ENCODE data around the gene EPN2.

EPN2 gene

GRCh38 chr17:19361326-19361725, 124.2 kb downstream of the EPN2 start:
- TF ChIP-seq CTCF (conservative IDR thresholded peaks at IDR 0.05; ENCODE audit: low read depth, low read length) = no peak
- Histone ChIP-seq H3K27ac (no peak overlapping the region), H3K79me2 (ENCODE audit: insufficient read depth, low read depth) (no peaks in the 10 kb centered on the region), H4K20me1 (ENCODE audit: insufficient read depth) (no peaks in the 10 kb centered on the region), H3K4me1 (ENCODE audit: low read depth, poor library complexity, severe bottlenecking) (peaks cover 8% of the 10 kb centered on the region), H2AFZ (ENCODE audit: low read depth) (no peak overlapping the region), H3K9ac (no peak overlapping the region), H3K27me3 (ENCODE audit: insufficient read depth, low read depth) (no peaks in the 10 kb centered on the region), H3K36me3 (ENCODE audit: insufficient read depth) (no peaks in the 10 kb centered on the region), H3K4me3 (IDR thresholded peaks at IDR 0.05; ENCODE audit: insufficient read depth, low read depth, low read length) (no peak overlapping the region), H3K4me2 (peak overlapping the region; percentile 73; the same call in 1 of the 2 replicates)

GRCh38 chr17:19361944-19362276, 124.7 kb downstream of the EPN2 start:
- peak overlapping the region; percentile 73 for H3K4me2 ChIP-seq
- no peak overlapping the region for H3K4me3 ChIP-seq (IDR thresholded peaks at IDR 0.05; ENCODE audit: insufficient read depth, low read depth, low read length)
- H3K27ac ChIP-seq = peak overlapping the region; percentile 68; the same call in 1 of the 2 replicates
- peak overlapping the region; percentile 81 for H3K9ac ChIP-seq
- no peaks in the 10 kb centered on the region for H4K20me1 ChIP-seq (ENCODE audit: insufficient read depth)
- peak overlapping the region; percentile 93 for H2AFZ ChIP-seq (ENCODE audit: low read depth)
- H3K79me2 ChIP-seq (ENCODE audit: insufficient read depth, low read depth) = no peaks in the 10 kb centered on the region
- peaks cover 8% of the 10 kb centered on the region for H3K4me1 ChIP-seq (ENCODE audit: low read depth, poor library complexity, severe bottlenecking)
- H3K36me3 ChIP-seq (ENCODE audit: insufficient read depth) = no peaks in the 10 kb centered on the region
- H3K27me3 ChIP-seq (ENCODE audit: insufficient read depth, low read depth) = no peaks in the 10 kb centered on the region
- no peak for TF ChIP-seq CTCF (conservative IDR thresholded peaks at IDR 0.05; ENCODE audit: low read depth, low read length)

DNA sequence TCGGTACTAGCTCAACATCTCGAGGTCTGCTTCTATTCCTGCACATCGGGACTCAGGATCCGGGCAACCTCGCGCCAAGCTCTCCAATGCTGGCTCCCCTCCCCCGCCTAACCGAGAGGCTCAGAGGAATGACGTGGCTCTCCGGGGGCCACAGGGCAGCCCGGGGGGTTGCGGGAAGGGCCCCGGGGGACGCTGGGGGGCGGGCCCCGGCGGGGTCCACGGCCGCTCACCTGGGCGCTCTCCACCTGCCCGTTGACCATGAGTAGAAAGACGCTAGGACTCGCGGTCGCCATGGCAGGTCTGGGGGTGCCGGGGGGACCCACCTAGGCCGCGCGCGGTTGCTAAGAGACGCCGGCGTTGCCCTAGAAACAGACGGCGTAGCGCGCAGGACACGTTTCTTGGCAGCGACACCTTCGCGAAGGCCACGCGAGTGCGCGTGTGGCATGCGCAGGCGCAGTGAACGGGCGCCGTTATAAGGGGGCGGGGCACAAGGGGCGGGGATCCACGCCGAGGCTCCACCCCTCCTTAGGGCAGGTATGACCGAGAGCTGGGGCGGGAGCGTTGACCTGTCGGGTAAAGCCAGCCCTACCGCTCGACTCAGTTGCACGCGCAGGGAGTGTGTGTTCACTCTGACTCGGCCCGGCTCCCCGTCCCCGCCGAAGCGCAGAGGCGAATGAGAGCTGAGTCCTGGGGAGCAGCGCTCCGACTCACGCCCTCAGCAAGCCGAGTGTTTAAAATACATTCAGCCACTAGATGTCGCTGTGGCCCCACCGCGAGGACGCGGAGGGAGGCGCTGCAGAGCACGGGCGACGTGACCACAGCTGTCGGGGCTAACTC, 125.3 kb downstream of the EPN2 start, which contains the start of gene B9D1:
Gene B9D1, minus strand, starts transcription at position 447 of the 837 bp plus-strand sequence. Its CDS starts 154 bp downstream, at position 293.
- Histone ChIP-seq H2AFZ (ENCODE audit: low read depth) (peak within 1 kb of the TSS; percentile 93), H3K27ac (peak within 1 kb of the TSS; percentile 68), H4K20me1 (ENCODE audit: insufficient read depth) (no peaks in the 10 kb centered on the region), H3K79me2 (ENCODE audit: insufficient read depth, low read depth) (no peaks in the 10 kb centered on the region), H3K9ac (peak within 1 kb of the TSS; percentile 81), H3K27me3 (ENCODE audit: insufficient read depth, low read depth) (no peaks in the 10 kb centered on the region), H3K4me3 (IDR thresholded peaks at IDR 0.05; ENCODE audit: insufficient read depth, low read depth, low read length) (no peak within 1 kb of the TSS), H3K4me2 (peak within 1 kb of the TSS; percentile 73), H3K36me3 (ENCODE audit: insufficient read depth) (no peaks in the 10 kb centered on the region), H3K4me1 (ENCODE audit: low read depth, poor library complexity, severe bottlenecking) (peaks cover 8% of the 10 kb centered on the region)
- TF ChIP-seq CTCF (conservative IDR thresholded peaks at IDR 0.05; ENCODE audit: low read depth, low read length) = peak; percentile 81

DNA sequence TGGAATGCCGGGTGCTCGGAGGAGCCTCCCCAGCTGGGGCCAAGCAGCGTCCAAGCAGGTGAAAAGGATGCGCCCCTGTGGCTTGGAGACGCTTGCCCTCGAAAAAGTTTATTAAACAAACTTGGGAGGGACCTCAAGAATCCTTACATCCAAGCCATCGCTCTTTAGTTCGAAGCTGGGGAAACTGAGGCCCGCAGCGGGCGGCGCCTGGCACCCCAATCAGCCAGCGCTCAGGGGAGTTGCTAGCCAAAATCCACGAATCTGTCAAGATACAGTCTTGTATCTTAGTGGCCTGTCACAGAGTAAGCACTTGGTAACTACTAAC, 125.9 kb downstream of the EPN2 start:
- H4K20me1 ChIP-seq (ENCODE audit: insufficient read depth) = no peaks in the 10 kb centered on the region
- H3K36me3 ChIP-seq (ENCODE audit: insufficient read depth) = no peaks in the 10 kb centered on the region
- H3K27ac ChIP-seq = no peak overlapping the region
- peak; percentile 34; the same call in 1 of the 2 replicates for TF ChIP-seq CTCF (conservative IDR thresholded peaks at IDR 0.05; ENCODE audit: low read depth, low read length)
- H3K9ac ChIP-seq = no peak overlapping the region
- no peaks in the 10 kb centered on the region for H3K27me3 ChIP-seq (ENCODE audit: insufficient read depth, low read depth)
- peak overlapping the region; percentile 51 for H3K4me2 ChIP-seq
- H3K4me1 ChIP-seq (ENCODE audit: low read depth, poor library complexity, severe bottlenecking) = peaks cover 8% of the 10 kb centered on the region
- no peaks in the 10 kb centered on the region for H3K79me2 ChIP-seq (ENCODE audit: insufficient read depth, low read depth)
- H2AFZ ChIP-seq (ENCODE audit: low read depth) = peak overlapping the region; percentile 93
- no peak overlapping the region for H3K4me3 ChIP-seq (IDR thresholded peaks at IDR 0.05; ENCODE audit: insufficient read depth, low read depth, low read length)

Data from KMS-11 (cell line).